K562 (cell line): ENCODE data around the gene HOXC5. TPM values are rescaled to one million over a fixed set of nuclear protein-coding genes. Genes with fewer than 3 reads are reported as not detected.

Source experiments
- CCAR2 ChIP-seq: fragments of 200-400 bp; formaldehyde crosslinking; IDR thresholded peaks from 2 replicates; pipeline ENCODE4 v1.6.1; 2017; ENCODE audit warnings: mild to moderate bottlenecking, low read depth, low read length
- E4F1 ChIP-seq: fragments of 250-450 bp; sonication (Bioruptor Pico); IDR thresholded peaks from 2 replicates; pipeline ENCODE4 v1.5.0; 2021; ENCODE audit warnings: mild to moderate bottlenecking, borderline replicate concordance
- FOXK2 ChIP-seq, 2 experiments: fragments of 450-650 bp; IDR thresholded peaks in 1 of 2; conservative IDR thresholded peaks in 1 of 2; 2 replicates each; pipeline ENCODE4 v1.6.1; 2016; ENCODE audit warnings: low read depth in 2 of 2, mild to moderate bottlenecking in 1 of 2
- HDAC1 ChIP-seq, 2 experiments: fragments of 450-650 bp; IDR thresholded peaks; 2 replicates each; pipeline ENCODE4 v1.6.1; 2016 to 2017; ENCODE audit warnings: inconsistent platforms in 1 of 2, mild to moderate bottlenecking in 1 of 2, moderate library complexity in 1 of 2
- NFIC ChIP-seq: fragments of 450-650 bp; IDR thresholded peaks from 2 replicates; pipeline ENCODE4 v1.6.1; 2017; ENCODE audit warnings: mild to moderate bottlenecking, inconsistent platforms
- PURB ChIP-seq: sonication (generic); formaldehyde crosslinking; IDR thresholded peaks from 2 replicates; pipeline ENCODE4 v1.9.0; 2021; ENCODE audit warnings: low read depth, mild to moderate bottlenecking, missing genetic modification reagents
- RAD51 ChIP-seq: fragments of 450-650 bp; IDR thresholded peaks from 2 replicates; pipeline ENCODE4 v1.7.1; 2016; ENCODE audit warnings: low read depth, mild to moderate bottlenecking, borderline replicate concordance
- RNF2 ChIP-seq: sonication (generic); IDR thresholded peaks from 2 replicates; pipeline ENCODE4 v1.6.1; 2016
- SMARCC2 ChIP-seq: fragments of 450-650 bp; IDR thresholded peaks from 2 replicates; pipeline ENCODE4 v1.6.1; 2017; ENCODE audit warnings: antibody characterized with exemption, moderate library complexity, mild to moderate bottlenecking, low read depth
- TAF1 ChIP-seq: IDR thresholded peaks from 2 replicates; pipeline ENCODE4 v1.6.1; 2011; ENCODE audit warnings: mild to moderate bottlenecking, low read length, moderate library complexity; ENCODE audit not compliant: insufficient read depth, control insufficient read depth, severe bottlenecking; ENCODE audit errors: extremely low read depth
- TGIF2 ChIP-seq: sonication (generic); formaldehyde crosslinking; IDR thresholded peaks from 2 replicates; pipeline ENCODE4 v1.8.1; 2022; ENCODE audit warnings: mild to moderate bottlenecking, missing genetic modification reagents, moderate library complexity
- ZNF12 ChIP-seq: sonication (generic); formaldehyde crosslinking; IDR thresholded peaks from 2 replicates; pipeline ENCODE4 v1.4.0; 2020; ENCODE audit warnings: mild to moderate bottlenecking, missing genetic modification reagents
- ZNF174 ChIP-seq: fragments of 250-450 bp; sonication (Bioruptor Pico); IDR thresholded peaks from 2 replicates; pipeline ENCODE4 v1.4.0; 2020; ENCODE audit warnings: mild to moderate bottlenecking
- ZNF407 ChIP-seq: fragments of 450-650 bp; IDR thresholded peaks from 2 replicates; pipeline ENCODE4 v1.6.1; 2016; ENCODE audit warnings: low read depth
- ZNF589 ChIP-seq: fragments of 200-800 bp; sonication (Bioruptor generic); IDR thresholded peaks from 2 replicates; pipeline ENCODE4 v1.6.1; 2016; ENCODE audit warnings: low read depth, missing genetic modification characterization, missing compliant biosample characterization
- ZNF696 ChIP-seq: fragments of 250-450 bp; sonication (Bioruptor Pico); conservative IDR thresholded peaks from 2 replicates; pipeline ENCODE4 v1.4.0; 2020; ENCODE audit warnings: mild to moderate bottlenecking, moderate library complexity
- ZNF740 ChIP-seq, 3 experiments: fragments of 200-800 bp in 1 of 3; sonication (Bioruptor generic) in 1 of 3; sonication (generic) in 1 of 3; formaldehyde crosslinking in 1 of 3; IDR thresholded peaks; 2 replicates each; pipeline versions ENCODE4 v1.6.1 to v1.8.0; 2016 to 2022; ENCODE audit warnings: mild to moderate bottlenecking in 2 of 3, missing compliant biosample characterization in 2 of 3, missing genetic modification characterization in 2 of 3, missing genetic modification reagents in 1 of 3
- polyA plus RNA-seq, 8 experiments: library from polyadenylated mRNA; depleted of rRNA in 4 of 8; stranded (reverse) in 5 of 8; unstranded in 3 of 8; fragments of >200 nt; fragmentation: Nextera tagmentation in 2 of 8; fragmentation: Illumina TruSeq in 1 of 8; extraction: Ambion mirVana in 2 of 8; extraction: Trizol in 1 of 8; gene quantifications; 2 replicates each; pipeline versions ENCODE4 v1.2.1 to v1.2.3, GENCODE V29; 2011 to 2014; ENCODE audit warnings: inconsistent platforms in 1 of 8, missing spikeins in 1 of 8
- total RNA-seq, 7 experiments: library from RNA; depleted of rRNA in 6 of 7; stranded (reverse); fragments of >200 nt in 6 of 7; fragmentation: Illumina TruSeq in 2 of 7; extraction: Trizol in 2 of 7; gene quantifications; 2 replicates each; pipeline versions ENCODE4 v1.2.1 to v1.2.3, GENCODE V29; 2011 to 2021; ENCODE audit warnings: low replicate concordance in 1 of 7

The HOXC5 gene
- total and polyA plus RNA-seq, 9 of the 15 experiments (the other 6 are each of a cell fraction or from before 2014, with no cell fraction given): 0.10 to 0.44 (median 0.18) TPM; not detected in 4

GRCh38 chr12:53999559-54000115, 33.2 kb upstream of the HOXC5 start (continued):
- TF ChIP-seq ZNF407: no peak
- no peak for TF ChIP-seq RNF2
- no peak for TF ChIP-seq E4F1 (CRISPR knock-in tag)
- no peak for TF ChIP-seq HDAC1 (IDR thresholded peaks at IDR 0.05)
- TF ChIP-seq SMARCC2: no peak
- peak; percentile 94 for TF ChIP-seq RAD51
- no peak for TF ChIP-seq ZNF696 (CRISPR knock-in tag)
- TF ChIP-seq CCAR2: no peak
- TF ChIP-seq ZNF589: no peak
- TF ChIP-seq NFIC: no peak
- TF ChIP-seq TGIF2 (CRISPR knock-in tag): no peak
- no peak for TF ChIP-seq ZNF174 (CRISPR knock-in tag)
- peak; percentile 53 for TF ChIP-seq TAF1
- no peak for TF ChIP-seq ZNF12
- TF ChIP-seq ZNF740 (CRISPR knock-in tag; IDR thresholded peaks at IDR 0.05): no peak
- TF ChIP-seq ZNF740 (tag; IDR thresholded peaks at IDR 0.05): no peak
- no peak for TF ChIP-seq PURB (CRISPR knock-in tag)
- peak; percentile 69 to 86; a peak in 3 of 4 replicates for TF ChIP-seq FOXK2 (conservative IDR thresholded peaks at IDR 0.05 in 1 of 2, IDR thresholded peaks at IDR 0.05 in 1 of 2; ENCODE audit: low read depth in 2 of 2)
